Chondrocyte (in vitro differentiated cells): ENCODE data around the gene RAB5A. TPM values are rescaled to one million over a fixed set of nuclear protein-coding genes. Genes with fewer than 3 reads are reported as not detected.

Experiments
- DNase-seq: peaks from one replicate; pipeline ENCODE4 v3.0.0; 2021; ENCODE audit warnings: mixed read lengths, low spot score
- H3K27ac Mint-ChIP-seq: one replicate; pipeline ENCODE4 v1.8.0; 2021; ENCODE audit warnings: mild to moderate bottlenecking, moderate library complexity, mixed read lengths; ENCODE audit not compliant: unreplicated experiment
- H3K27me3 Mint-ChIP-seq: 2 replicates; pipeline ENCODE4 v1.8.0; 2021; ENCODE audit warnings: low read depth, mixed read lengths
- H3K36me3 Mint-ChIP-seq: 2 replicates; pipeline ENCODE4 v1.8.0; 2021; ENCODE audit warnings: low read depth, mixed read lengths
- H3K4me1 Mint-ChIP-seq: 2 replicates; pipeline ENCODE4 v1.8.0; 2021; ENCODE audit warnings: low read depth, mild to moderate bottlenecking, mixed read lengths
- H3K4me3 Mint-ChIP-seq: one replicate; pipeline ENCODE4 v1.8.0; 2021; ENCODE audit warnings: mild to moderate bottlenecking, moderate library complexity, mixed read lengths; ENCODE audit not compliant: unreplicated experiment
- H3K9me3 Mint-ChIP-seq: 2 replicates; pipeline ENCODE4 v1.8.0; 2021; ENCODE audit warnings: low read depth, mixed read lengths
- total RNA-seq: library from RNA; stranded (reverse); gene quantifications from 3 replicates; pipeline ENCODE4 v1.2.1, GENCODE V29; 2021
- TF ChIP-seq, protein P1 (sequence below): fragments of 200-600 bp; sonication (generic); IDR thresholded peaks from 2 replicates; pipeline ENCODE4 v1.5.0; 2021; ENCODE audit warnings: antibody characterized with exemption, mild to moderate bottlenecking, moderate library complexity

RAB5A gene
- total RNA-seq, 1 donor from 2014 or later: 81.1 TPM

DNA sequence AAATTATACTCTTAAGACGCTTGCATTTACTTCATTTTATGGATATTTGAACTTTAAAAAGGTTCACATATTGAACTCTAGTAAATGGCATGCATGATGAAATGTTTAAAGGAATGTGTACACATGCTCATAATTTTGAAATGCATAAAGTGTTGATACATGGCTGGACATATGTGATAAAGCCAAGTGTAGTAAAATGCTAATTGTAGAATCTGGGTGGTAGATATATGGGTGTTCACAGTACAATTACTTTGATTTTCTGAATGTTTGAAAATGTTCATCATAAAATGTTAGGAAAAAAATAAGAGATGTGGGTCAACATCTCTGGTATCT is 8.6 kb upstream of the RAB5A start:
- Mint-ChIP-seq H3K9me3 (no peaks in the 10 kb centered on the region), H3K27ac (no peak overlapping the region), H3K4me3 (no peak overlapping the region), H3K4me1 (peaks cover 5% of the 10 kb centered on the region), H3K36me3 (no peaks in the 10 kb centered on the region), H3K27me3 (no peaks in the 10 kb centered on the region)
- TF ChIP-seq, protein P1, sequence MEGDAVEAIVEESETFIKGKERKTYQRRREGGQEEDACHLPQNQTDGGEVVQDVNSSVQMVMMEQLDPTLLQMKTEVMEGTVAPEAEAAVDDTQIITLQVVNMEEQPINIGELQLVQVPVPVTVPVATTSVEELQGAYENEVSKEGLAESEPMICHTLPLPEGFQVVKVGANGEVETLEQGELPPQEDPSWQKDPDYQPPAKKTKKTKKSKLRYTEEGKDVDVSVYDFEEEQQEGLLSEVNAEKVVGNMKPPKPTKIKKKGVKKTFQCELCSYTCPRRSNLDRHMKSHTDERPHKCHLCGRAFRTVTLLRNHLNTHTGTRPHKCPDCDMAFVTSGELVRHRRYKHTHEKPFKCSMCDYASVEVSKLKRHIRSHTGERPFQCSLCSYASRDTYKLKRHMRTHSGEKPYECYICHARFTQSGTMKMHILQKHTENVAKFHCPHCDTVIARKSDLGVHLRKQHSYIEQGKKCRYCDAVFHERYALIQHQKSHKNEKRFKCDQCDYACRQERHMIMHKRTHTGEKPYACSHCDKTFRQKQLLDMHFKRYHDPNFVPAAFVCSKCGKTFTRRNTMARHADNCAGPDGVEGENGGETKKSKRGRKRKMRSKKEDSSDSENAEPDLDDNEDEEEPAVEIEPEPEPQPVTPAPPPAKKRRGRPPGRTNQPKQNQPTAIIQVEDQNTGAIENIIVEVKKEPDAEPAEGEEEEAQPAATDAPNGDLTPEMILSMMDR: no peak
- DNase-seq: no peak

DNA sequence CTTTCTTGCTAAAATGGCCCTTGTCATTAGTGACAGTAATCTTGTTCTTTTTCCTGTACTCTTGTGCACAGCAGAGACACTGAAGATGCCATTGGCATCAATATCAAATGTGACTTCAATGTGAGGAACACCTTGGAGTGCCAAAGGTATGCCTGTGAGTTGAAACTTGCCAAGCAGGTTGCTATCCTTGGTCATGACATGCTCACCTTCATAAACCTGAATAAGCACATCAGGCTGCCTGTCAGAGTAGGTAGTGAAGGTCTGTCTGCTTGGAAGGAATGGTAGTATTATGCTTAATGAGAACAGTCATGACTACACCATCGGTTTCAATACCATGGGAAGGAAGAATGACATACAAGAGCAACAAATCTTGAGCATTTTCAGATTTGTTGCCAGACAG is 6.3 kb upstream of the RAB5A start:
- no peaks in the 10 kb centered on the region for H3K27me3 Mint-ChIP-seq
- no peak for DNase-seq
- no peak overlapping the region for H3K4me3 Mint-ChIP-seq

DNA sequence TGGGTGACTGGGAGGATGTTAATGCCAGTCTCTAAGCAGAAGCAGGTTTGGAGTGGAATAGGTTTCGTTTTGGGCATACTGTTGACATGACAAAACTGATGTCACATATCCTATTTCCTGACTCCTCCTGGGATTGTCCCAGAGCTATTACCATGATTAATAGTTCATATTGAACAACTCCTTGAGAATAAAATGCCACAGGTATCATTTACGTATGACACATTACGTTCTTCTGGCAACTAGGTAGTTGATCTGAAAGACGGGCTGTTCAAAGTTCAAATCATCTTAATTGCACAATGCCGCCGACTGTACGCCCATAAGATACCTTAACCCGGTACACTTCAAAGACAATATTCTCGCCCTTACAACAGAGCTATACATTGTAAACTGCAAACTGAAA is 1.4 kb upstream of the RAB5A start:
- no peaks in the 10 kb centered on the region for H3K27me3 Mint-ChIP-seq
- no peak for DNase-seq
- H3K27ac Mint-ChIP-seq: no peak overlapping the region
- no peaks in the 10 kb centered on the region for H3K9me3 Mint-ChIP-seq
- peaks cover 38% of the 10 kb centered on the region for H3K4me1 Mint-ChIP-seq
- H3K36me3 Mint-ChIP-seq: no peaks in the 10 kb centered on the region
- TF ChIP-seq, protein P1: no peak
- no peak overlapping the region for H3K4me3 Mint-ChIP-seq

More for the DNA sequence above, 6.3 kb upstream of the RAB5A start:
- Mint-ChIP-seq H3K9me3 (no peaks in the 10 kb centered on the region), H3K4me1 (peaks cover 15% of the 10 kb centered on the region), H3K27ac (no peak overlapping the region), H3K36me3 (no peaks in the 10 kb centered on the region)
- TF ChIP-seq, protein P1: no peak

DNA sequence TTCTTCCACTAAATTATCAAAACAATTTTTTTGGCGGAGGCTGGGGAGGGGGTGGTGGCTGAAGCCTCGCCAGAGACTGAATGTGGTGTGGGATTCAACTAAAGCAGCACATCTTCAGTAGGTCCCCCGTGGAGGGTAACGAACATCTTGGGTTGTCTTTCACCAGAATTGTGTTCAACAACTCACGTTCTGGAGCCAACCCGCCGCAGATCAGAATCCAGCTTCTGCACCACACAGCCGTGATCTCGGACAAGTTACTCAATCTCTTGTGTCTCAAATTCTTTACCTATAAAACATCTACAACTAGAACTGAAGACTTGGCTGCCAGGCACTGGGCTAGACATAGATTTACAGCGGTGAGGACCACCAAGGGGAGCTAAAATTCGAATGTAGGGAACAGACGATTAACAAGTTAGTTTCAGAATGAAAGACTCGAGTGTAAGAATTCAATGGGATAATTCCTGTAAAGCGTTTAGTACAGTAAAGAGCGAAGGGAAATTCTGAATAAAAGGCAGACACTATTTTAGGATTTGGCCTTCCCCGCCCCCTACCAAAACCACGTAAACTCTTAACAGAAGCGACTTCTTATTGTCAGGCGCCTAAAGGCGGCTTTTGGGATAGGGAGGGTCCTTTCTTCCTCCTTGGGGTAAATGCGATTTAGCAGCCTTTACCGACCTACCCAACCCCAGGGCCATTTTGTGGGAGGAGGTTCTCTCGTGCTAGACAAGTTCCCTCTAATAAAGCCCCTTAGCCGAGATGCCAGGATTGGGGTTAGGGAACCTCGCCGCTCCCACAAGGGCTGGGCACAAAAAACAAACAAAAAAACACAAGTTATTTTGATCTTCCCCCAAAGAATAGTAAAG is 697 bp upstream of the RAB5A start:
- no peaks in the 10 kb centered on the region for H3K9me3 Mint-ChIP-seq
- peaks cover 43% of the 10 kb centered on the region for H3K4me1 Mint-ChIP-seq
- H3K4me3 Mint-ChIP-seq: peak overlapping the region; percentile 96
- peak overlapping the region; percentile 100 for H3K27ac Mint-ChIP-seq
- no peaks in the 10 kb centered on the region for H3K36me3 Mint-ChIP-seq
- H3K27me3 Mint-ChIP-seq: no peaks in the 10 kb centered on the region
- DNase-seq: no peak
- TF ChIP-seq, protein P1: no peak

DNA sequence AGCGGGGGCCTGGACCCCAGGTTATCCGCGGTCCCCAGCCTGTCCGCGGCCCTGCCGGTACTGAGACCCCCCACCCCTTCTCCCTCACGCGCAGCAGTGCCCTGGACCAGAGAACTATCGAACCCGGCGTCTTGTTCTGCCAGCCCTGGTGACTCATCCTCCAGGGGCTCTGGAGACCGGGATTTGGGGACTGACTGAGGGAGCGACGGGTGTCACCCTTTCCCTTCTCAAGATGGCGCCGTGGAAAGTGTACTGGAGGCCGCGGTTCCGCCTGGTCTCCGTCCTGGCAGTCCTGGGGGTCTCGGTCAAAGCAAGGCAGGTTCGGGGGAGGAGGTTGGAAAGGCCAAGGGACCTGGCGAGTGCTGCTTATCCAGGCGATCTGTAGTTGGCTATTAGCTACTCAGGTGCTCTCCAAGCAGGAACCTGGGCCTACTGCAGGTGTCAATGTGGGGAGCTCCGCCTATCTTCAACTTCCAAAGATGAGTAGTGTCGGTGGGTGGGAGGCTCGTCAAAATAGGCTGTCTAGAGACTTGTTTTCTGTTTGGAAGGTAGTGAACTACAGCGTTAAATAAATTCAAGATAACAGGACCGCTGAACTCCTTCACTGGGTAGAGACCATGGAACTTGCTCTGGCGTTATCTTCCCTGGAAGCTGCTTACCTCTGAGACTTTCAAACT is 790 bp downstream of the RAB5A start:
- no peak for DNase-seq
- Mint-ChIP-seq H3K4me3 (peak overlapping the region; percentile 96), H3K27ac (peak overlapping the region; percentile 100), H3K27me3 (no peaks in the 10 kb centered on the region), H3K36me3 (peaks cover 4% of the 10 kb centered on the region), H3K9me3 (no peaks in the 10 kb centered on the region), H3K4me1 (peaks cover 49% of the 10 kb centered on the region)
- TF ChIP-seq, protein P1: no peak
